ENCODE data around the gene LRRK1. TPM values are rescaled to one million over a fixed set of nuclear protein-coding genes. Genes with fewer than 3 reads are reported as not detected.

LRRK1 gene
- total RNA-seq, 1 experiment from 2014 or later: 7.0 TPM

DNA sequence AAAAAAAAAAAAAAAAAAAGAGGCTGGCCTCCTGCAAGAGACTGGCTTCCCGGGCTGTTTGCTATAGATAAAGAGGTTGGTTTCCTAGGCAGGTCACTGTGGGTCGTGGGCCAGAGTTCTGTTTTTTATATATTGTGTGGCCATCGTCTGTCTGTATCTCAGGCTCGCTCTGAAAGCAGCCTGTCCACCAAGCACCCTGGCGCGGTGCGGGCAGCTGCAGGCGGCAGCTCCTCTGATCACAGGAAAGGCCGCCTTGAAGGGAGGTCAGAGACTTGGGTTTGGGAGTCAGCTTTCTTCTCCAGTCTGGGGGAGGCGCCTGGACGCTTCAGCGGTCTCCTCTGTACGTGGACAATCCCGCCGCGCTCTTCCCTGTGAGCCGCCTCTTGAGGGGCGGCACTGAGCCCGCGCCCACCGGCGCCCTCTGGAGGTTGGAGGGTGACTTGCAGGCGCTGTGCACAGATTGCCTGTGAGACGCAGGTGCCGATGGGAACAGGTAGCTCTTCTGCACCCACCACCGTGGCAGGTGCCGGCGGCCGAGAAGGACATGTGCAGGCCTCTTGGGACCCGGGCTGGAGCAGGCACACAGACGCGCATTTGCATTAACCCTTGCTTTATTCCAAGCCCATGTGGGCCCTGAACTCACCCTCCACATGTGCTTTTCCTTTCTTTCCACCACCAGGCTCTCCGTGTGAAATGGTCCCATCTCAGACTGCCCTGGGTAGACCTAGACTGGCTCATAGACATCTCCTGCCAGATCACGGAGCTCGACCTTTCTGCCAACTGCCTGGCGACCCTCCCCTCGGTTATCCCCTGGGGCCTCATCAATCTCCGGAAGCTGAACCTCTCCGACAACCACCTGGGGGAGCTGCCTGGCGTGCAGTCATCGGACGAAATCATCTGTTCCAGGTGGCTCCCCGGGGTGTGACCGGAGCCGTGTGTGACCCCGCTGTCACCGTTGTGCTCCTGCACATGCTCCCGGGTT is 89.3 kb downstream of the LRRK1 start:
- Histone ChIP-seq H3K4me3 (ENCODE audit: low read length) (peak overlapping the region; percentile 70), H3K9me3 (ENCODE audit: low read length) (peaks cover 11% of the 10 kb centered on the region), H4K20me1 (ENCODE audit: low read length) (no peaks in the 10 kb centered on the region), H3K36me3 (ENCODE audit: low read depth, low read length) (peaks cover 12% of the 10 kb centered on the region), H3K4me2 (ENCODE audit: low read length) (peak overlapping the region; percentile 97), H3K9me2 (replicated peaks; ENCODE audit: low read length) (no peaks in the 10 kb centered on the region), H3K27me3 (ENCODE audit: low read length) (no peaks in the 10 kb centered on the region), H3K27ac (ENCODE audit: low read length) (no peak overlapping the region), H3K9ac (ENCODE audit: low read length) (peak overlapping the region; percentile 52), H3K4me1 (ENCODE audit: insufficient read depth, low read length) (peaks cover 14% of the 10 kb centered on the region), H3F3A (ENCODE audit: low read length, unreplicated experiment) (no peaks in the 10 kb centered on the region), H2AFZ (ENCODE audit: low read length) (peak overlapping the region; percentile 91), H3K79me2 (ENCODE audit: low read length) (no peaks in the 10 kb centered on the region)
- intact Hi-C loops (cut with micrococcal nuclease): loop anchor here (5.0 kb wide), 1 partner anchor 71 kb away; no protein-coding TSS in a partner anchor
- ATAC-seq (peak; percentile 77), DNase-seq (peak; percentile 91)
- TF ChIP-seq EZH2 (IDR thresholded peaks at IDR 0.05; ENCODE audit: low read length, unreplicated experiment) (no peak), EZH2phosphoT487 (IDR thresholded peaks at IDR 0.05; ENCODE audit: borderline replicate concordance, low read length) (no peak)
- TF ChIP-seq, protein P1, sequence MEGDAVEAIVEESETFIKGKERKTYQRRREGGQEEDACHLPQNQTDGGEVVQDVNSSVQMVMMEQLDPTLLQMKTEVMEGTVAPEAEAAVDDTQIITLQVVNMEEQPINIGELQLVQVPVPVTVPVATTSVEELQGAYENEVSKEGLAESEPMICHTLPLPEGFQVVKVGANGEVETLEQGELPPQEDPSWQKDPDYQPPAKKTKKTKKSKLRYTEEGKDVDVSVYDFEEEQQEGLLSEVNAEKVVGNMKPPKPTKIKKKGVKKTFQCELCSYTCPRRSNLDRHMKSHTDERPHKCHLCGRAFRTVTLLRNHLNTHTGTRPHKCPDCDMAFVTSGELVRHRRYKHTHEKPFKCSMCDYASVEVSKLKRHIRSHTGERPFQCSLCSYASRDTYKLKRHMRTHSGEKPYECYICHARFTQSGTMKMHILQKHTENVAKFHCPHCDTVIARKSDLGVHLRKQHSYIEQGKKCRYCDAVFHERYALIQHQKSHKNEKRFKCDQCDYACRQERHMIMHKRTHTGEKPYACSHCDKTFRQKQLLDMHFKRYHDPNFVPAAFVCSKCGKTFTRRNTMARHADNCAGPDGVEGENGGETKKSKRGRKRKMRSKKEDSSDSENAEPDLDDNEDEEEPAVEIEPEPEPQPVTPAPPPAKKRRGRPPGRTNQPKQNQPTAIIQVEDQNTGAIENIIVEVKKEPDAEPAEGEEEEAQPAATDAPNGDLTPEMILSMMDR (conservative IDR thresholded peaks at IDR 0.05; ENCODE audit: low read depth, low read length): peak; percentile 90
- POLR2A ChIA-PET (ENCODE audit: unreplicated experiment): interaction anchor here (0.6 kb wide), 1 partner anchor 244 kb away, joined by 6 read pairs; the partner anchor contains the start of gene CHSY1
- CTCF ChIA-PET: interaction anchor here (0.5 to 1.2 kb wide), 5 partner anchors 53 to 644 kb away, joined by 3 to 14 read pairs (median 3); no protein-coding TSS in a partner anchor
- no TSS peak for BruUV-seq (replicated peaks)

DNA sequence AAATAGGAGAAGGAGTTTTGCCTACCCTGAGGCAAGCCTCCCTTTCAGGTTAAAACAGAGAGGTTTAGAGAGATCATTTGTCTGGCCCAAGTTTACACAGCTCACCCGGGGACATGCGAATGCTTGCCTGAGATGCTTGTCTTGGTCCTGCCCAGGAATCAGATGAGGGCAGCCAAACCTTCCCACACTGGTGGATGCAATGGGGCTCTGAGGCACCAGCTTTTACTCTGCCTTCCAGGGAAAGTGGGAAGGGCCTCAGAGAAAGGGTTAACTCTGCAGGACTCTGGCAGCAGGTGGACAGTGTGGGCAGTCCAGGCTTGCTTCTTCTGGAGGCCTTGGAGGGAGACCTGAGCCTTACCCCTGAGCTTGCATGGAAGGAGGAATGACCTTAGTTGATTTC is 90.0 kb downstream of the LRRK1 start:
- ATAC-seq (no peak), DNase-seq (no peak)
- intact Hi-C loops (cut with micrococcal nuclease): loop anchor here (5.0 kb wide), 1 partner anchor 72 kb away; no protein-coding TSS in a partner anchor
- Histone ChIP-seq H3K9ac (ENCODE audit: low read length) (no peak overlapping the region), H3K27ac (ENCODE audit: low read length) (no peak overlapping the region), H3K4me2 (ENCODE audit: low read length) (no peak overlapping the region), H3K79me2 (ENCODE audit: low read length) (no peaks in the 10 kb centered on the region), H2AFZ (ENCODE audit: low read length) (no peak overlapping the region), H3K4me3 (ENCODE audit: low read length) (no peak overlapping the region), H3K4me1 (ENCODE audit: insufficient read depth, low read length) (peaks cover 14% of the 10 kb centered on the region), H3K9me2 (replicated peaks; ENCODE audit: low read length) (no peaks in the 10 kb centered on the region), H4K20me1 (ENCODE audit: low read length) (no peaks in the 10 kb centered on the region), H3F3A (ENCODE audit: low read length, unreplicated experiment) (no peaks in the 10 kb centered on the region), H3K27me3 (ENCODE audit: low read length) (no peaks in the 10 kb centered on the region), H3K36me3 (ENCODE audit: low read depth, low read length) (peaks cover 12% of the 10 kb centered on the region), H3K9me3 (ENCODE audit: low read length) (peaks cover 11% of the 10 kb centered on the region)
- TF ChIP-seq EZH2 (IDR thresholded peaks at IDR 0.05; ENCODE audit: low read length, unreplicated experiment): no peak
- TF ChIP-seq EZH2phosphoT487 (IDR thresholded peaks at IDR 0.05; ENCODE audit: borderline replicate concordance, low read length): no peak
- TF ChIP-seq, protein P1 (conservative IDR thresholded peaks at IDR 0.05; ENCODE audit: low read depth, low read length): no peak
- no TSS peak for BruUV-seq (replicated peaks)
- ChIA-PET CTCF (interaction anchor here (0.9 kb wide), 1 partner anchor 74 kb away, joined by 3 read pairs; no protein-coding TSS in a partner anchor), POLR2A (ENCODE audit: unreplicated experiment) (no interaction called here)
